Measurements from ENCODE around the gene MAG.

DNA sequence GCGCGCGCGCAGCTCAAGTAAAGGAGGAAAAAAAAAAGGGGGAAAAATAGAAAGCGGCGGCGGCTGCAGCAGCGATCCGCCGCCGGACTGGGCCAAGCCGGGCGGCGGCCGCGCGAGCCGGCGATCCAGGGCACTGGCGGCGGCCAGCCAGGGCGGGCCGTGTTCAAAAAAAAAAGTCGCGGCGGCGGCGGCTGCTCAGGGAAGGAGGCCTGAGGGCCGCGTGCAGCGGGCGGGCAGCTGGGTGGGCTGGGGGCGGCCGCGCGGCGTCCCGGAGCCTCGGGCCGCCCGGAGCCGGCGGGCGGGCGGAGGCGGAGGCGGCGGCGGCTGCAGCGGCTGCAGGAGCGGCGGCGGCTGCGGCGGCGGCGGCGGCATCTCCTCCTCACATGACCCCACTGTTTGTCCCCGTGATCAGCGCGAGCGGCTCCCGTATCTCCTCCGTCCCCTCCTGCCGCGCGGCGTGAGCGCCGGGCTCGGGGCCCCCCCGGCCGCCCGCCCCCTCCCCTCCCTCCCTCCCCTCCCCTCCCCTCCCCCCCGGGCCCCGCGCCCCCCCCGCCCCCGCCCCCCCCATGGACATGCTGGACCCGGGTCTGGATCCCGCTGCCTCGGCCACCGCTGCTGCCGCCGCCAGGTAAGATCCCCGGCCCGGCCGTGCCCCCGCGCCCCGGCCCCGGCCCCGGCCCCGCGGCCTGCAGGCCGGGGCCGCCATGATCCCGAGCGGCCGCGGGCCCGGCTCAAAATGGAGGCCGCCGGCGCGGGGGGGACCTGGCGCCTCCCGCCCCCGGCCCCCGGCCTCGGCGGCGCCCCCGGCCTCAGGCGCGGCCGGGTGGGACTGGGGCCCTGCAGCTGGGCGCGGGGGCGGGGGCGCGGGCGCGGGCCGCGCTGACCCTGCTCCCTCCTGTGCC, 23.2 kb upstream of the MAG start, which contains the start of gene USF2:
- TF ChIP-seq EZH2 (IDR thresholded peaks at IDR 0.05; ENCODE audit: borderline replicate concordance, low read length): no peak
- TF ChIP-seq, protein P1, sequence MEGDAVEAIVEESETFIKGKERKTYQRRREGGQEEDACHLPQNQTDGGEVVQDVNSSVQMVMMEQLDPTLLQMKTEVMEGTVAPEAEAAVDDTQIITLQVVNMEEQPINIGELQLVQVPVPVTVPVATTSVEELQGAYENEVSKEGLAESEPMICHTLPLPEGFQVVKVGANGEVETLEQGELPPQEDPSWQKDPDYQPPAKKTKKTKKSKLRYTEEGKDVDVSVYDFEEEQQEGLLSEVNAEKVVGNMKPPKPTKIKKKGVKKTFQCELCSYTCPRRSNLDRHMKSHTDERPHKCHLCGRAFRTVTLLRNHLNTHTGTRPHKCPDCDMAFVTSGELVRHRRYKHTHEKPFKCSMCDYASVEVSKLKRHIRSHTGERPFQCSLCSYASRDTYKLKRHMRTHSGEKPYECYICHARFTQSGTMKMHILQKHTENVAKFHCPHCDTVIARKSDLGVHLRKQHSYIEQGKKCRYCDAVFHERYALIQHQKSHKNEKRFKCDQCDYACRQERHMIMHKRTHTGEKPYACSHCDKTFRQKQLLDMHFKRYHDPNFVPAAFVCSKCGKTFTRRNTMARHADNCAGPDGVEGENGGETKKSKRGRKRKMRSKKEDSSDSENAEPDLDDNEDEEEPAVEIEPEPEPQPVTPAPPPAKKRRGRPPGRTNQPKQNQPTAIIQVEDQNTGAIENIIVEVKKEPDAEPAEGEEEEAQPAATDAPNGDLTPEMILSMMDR (conservative IDR thresholded peaks at IDR 0.05 in 1 of 2, IDR thresholded peaks at IDR 0.05 in 1 of 2; ENCODE audit: extremely low read depth in 1 of 2, insufficient read depth in 1 of 2, low read depth in 1 of 2, low read length in 2 of 2): no peak
